DMS53 (cell line): ENCODE data around the gene DNASE1L3.

Source experiments
- DNase-seq: peaks from one replicate; lab custom pipeline; 2025; lab: John Stamatoyannopoulos, UW

DNASE1L3 gene

GRCh38 chr3:58200121-58200709, 10.6 kb downstream of the DNASE1L3 start:
- DNase-seq, result no peak

- no peak for DNase-seq
Measured at GRCh38 chr3:58198804-58199203, 12.0 kb downstream of the DNASE1L3 start.

- DNase-seq, result no peak
Measured at GRCh38 chr3:58198362-58198761, 12.4 kb downstream of the DNASE1L3 start.

- no peak for DNase-seq
Measured at GRCh38 chr3:58197588-58197987, 13.2 kb downstream of the DNASE1L3 start.

- no peak for DNase-seq
Measured at GRCh38 chr3:58193682-58194407, 16.9 kb downstream of the DNASE1L3 start.

GRCh38 chr3:58192069-58192468, 18.7 kb downstream of the DNASE1L3 start:
- DNase-seq, result no peak

GRCh38 chr3:58191361-58191991, 19.3 kb downstream of the DNASE1L3 start:
- no peak for DNase-seq

- DNase-seq, result no peak
Measured at GRCh38 chr3:58190882-58191281, 19.9 kb downstream of the DNASE1L3 start.

- no peak for DNase-seq
Measured at GRCh38 chr3:58190291-58190690, 20.5 kb downstream of the DNASE1L3 start.

GRCh38 chr3:58189691-58190090, 21.1 kb downstream of the DNASE1L3 start:
- no peak for DNase-seq

- DNase-seq, result no peak
Measured at GRCh38 chr3:58188921-58189451, 21.8 kb downstream of the DNASE1L3 start.

GRCh38 chr3:58188173-58188564, 22.6 kb downstream of the DNASE1L3 start:
- no peak for DNase-seq

GRCh38 chr3:58184982-58185360, 25.8 kb downstream of the DNASE1L3 start:
- DNase-seq, result no peak

GRCh38 chr3:58184309-58184981, 26.3 kb downstream of the DNASE1L3 start:
- DNase-seq, result peak; percentile 4

- DNase-seq, result no peak
Measured at GRCh38 chr3:58183891-58184290, 26.9 kb downstream of the DNASE1L3 start.

- no peak for DNase-seq
Measured at GRCh38 chr3:58183221-58183620, 27.6 kb downstream of the DNASE1L3 start.

GRCh38 chr3:58180940-58181587, 29.7 kb downstream of the DNASE1L3 start:
- peak; percentile 81 for DNase-seq

- DNase-seq, result no peak
Measured at GRCh38 chr3:58180099-58180880, 30.5 kb downstream of the DNASE1L3 start.

GRCh38 chr3:58179235-58180098, 31.3 kb downstream of the DNASE1L3 start:
- DNase-seq, result peak; percentile 48

- no peak for DNase-seq
Measured at GRCh38 chr3:58178528-58179234, 32.1 kb downstream of the DNASE1L3 start.
